ENCODE results near the gene GLCCI1.
A peak's percentile ranks its signal among the peaks of the same experiment; 100 is the strongest.

GLCCI1 gene

DNA sequence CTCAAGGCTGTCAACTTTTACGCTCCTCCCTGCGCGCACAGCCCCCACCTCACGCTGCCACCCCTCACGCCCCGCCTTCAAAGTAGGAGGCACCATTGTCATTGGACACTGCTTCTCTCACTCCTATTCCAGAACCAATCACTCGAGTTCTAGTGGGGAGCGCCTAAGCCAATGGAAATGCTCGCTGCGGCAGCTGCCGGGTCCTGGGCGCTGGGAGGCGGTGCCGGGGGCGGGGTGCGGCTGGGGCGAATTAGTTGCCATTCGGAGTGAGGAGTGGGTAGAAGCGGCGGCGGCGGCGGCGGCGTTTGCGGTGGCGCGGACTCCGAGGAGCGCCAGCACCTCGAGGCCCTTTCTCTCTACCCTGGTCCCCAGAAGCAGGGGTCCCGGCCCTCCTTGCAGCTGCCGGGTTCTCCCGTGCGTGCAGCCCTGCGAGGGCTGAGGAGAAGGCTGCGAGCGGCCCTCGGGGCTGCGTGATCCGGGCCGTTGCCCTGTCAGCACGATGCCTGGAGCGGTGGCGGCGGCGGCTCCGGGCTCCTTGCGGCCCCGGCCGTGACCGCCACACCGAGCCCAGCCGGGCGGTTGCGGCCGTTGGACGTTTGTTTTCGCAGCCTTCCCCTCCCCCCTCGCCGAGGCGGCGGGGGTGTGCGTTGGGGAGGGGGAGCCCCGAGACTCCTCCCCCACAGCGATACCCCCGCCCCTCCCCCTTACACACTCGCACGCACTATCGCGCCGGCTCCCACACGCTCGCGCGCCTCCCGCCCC lies at the start of gene GLCCI1:
Gene GLCCI1 (plus strand): TSS at position 253 of the 762 bp plus-strand sequence. CDS start 555 bp downstream, outside the sequence.
- in situ Hi-C loops (cut with MboI; ENCODE audit: low pct_unique_long_range_greater_than_20kb, low sequenced_read_pairs, unreplicated experiment) = no loop called here
- DNase-seq (ENCODE audit: low spot score) = peak; percentile 95
- no peak for TF ChIP-seq CTCF (IDR thresholded peaks at IDR 0.05; ENCODE audit: extremely low read depth, insufficient read depth, missing control alignments)

DNA sequence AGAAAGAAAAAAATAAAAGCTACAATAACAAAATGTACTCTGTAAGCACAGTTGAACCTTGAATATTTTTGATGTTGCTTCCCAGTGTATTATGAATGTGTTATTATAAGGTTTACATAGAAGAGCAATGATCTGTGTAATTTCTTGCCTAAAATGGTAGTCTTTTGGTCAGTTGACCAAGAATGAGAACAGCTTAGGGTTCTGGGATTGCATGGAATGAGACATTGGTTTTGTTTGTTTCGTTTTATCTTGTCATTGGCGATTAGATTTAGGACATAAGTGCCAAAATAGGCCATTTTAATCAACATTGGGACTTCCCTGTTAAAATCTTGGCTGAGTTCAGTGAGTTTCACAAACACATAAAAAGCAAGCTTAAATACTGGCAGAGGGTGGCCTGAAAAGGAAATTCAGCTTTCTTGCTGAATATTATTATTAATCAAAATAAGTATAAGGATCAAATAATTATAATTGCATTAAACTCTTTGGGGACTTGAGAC lies 49.1 kb upstream of the GLCCI1 start:
- no peak for TF ChIP-seq CTCF (IDR thresholded peaks at IDR 0.05; ENCODE audit: extremely low read depth, insufficient read depth, missing control alignments)
- in situ Hi-C loops (cut with MboI; ENCODE audit: low pct_unique_long_range_greater_than_20kb, low sequenced_read_pairs, unreplicated experiment) = no loop called here
- no peak for DNase-seq (ENCODE audit: low spot score)

- in situ Hi-C loops (cut with MboI; ENCODE audit: low pct_unique_long_range_greater_than_20kb, low sequenced_read_pairs, unreplicated experiment) = no loop called here
- DNase-seq (ENCODE audit: low spot score) = no peak
- TF ChIP-seq CTCF (IDR thresholded peaks at IDR 0.05; ENCODE audit: extremely low read depth, insufficient read depth, missing control alignments) = no peak
Measured at GRCh38 chr7:7920056-7920455, 48.5 kb upstream of the GLCCI1 start.

GRCh38 chr7:7920481-7920880 lies 48.1 kb upstream of the GLCCI1 start:
- peak; percentile 51 for DNase-seq (ENCODE audit: low spot score)
- TF ChIP-seq CTCF (IDR thresholded peaks at IDR 0.05; ENCODE audit: extremely low read depth, insufficient read depth, missing control alignments) = no peak
- in situ Hi-C loops (cut with MboI; ENCODE audit: low pct_unique_long_range_greater_than_20kb, low sequenced_read_pairs, unreplicated experiment) = no loop called here

DNA sequence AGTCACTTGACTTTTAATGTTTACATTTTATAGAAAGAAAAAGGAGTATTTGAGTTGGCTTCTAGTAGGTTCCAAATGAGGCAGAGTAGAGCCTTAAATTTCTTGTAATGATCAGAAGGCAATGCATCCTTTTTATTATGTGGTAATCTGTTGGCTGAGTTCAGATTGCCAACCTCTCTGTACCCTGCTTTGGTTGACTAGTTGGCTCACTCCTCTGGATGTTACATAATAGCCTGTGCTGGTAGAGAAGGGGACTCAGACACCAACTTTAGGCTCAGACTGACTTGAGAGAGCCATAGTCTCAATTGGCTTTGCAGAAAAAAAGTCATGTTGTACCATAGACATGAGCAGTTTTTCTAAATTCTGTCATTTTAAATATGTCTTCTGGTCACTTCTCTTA lies 46.8 kb upstream of the GLCCI1 start:
- in situ Hi-C loops (cut with MboI; ENCODE audit: low pct_unique_long_range_greater_than_20kb, low sequenced_read_pairs, unreplicated experiment) = no loop called here
- DNase-seq (ENCODE audit: low spot score) = no peak
- TF ChIP-seq CTCF (IDR thresholded peaks at IDR 0.05; ENCODE audit: extremely low read depth, insufficient read depth, missing control alignments) = no peak

DNA sequence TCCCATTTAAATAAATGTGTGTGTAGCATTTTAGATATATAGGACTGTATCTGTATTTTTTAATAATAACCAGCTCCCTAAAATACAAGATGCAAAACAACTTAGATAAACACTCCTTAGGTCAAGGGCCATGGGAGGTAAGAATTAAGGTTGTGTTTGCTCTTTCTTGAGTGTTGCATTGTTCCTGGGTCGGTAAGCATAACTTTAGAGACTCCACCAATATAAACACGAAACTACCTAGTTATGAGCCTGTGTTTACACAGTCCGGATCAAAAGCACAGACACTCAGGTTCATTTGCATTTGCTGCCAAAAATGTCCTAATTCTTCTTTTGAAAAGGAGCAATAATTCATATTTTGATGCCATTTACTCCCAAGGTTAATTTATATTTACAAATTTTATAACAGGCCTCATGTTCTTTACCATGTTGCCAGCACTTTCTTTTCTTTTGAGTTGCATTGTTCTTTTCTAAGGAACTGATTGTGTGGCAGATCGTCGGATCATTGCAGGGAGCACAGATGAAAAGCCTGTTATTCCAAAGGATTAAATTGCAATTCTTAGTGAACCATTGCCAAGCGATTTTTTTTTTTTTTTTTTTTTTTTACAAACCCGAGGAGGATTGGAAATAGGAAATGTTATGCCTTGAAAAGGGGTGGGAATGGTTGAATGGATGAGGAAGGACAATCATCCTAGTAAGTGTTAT lies 45.8 kb upstream of the GLCCI1 start:
- in situ Hi-C loops (cut with MboI; ENCODE audit: low pct_unique_long_range_greater_than_20kb, low sequenced_read_pairs, unreplicated experiment) = no loop called here
- no peak for DNase-seq (ENCODE audit: low spot score)
- no peak for TF ChIP-seq CTCF (IDR thresholded peaks at IDR 0.05; ENCODE audit: extremely low read depth, insufficient read depth, missing control alignments)
